Measurements from ENCODE around the gene AFAP1L2. TPM values are rescaled to one million over a fixed set of nuclear protein-coding genes. Genes with fewer than 3 reads are reported as not detected.

AFAP1L2 gene
- total RNA-seq: under 0.01 and 0.20 TPM in 2 replicates

GRCh38 chr10:114404171-114405010 is at the start of gene AFAP1L2:
Gene AFAP1L2 (minus strand): TSS chr10:114404502. CDS start chr10:114404455, 47 bp downstream.

Small RNA genes lying within 50 kb of the gene (small RNA-seq; reads per million reads assigned to genes)
- gene RN7SL384P: not detected

Other genes starting within 250 kb of the AFAP1L2 start
- 9.4 and 10.3 TPM in 2 replicates for gene CCDC186, start 230.3 kb downstream of the AFAP1L2 start, total RNA-seq
- gene TDRD1, start 225.1 kb downstream of the AFAP1L2 start, total RNA-seq: 2.6 and 3.3 TPM in 2 replicates
- gene VWA2, start 165.2 kb downstream of the AFAP1L2 start, total RNA-seq: under 0.01 and 0.20 TPM in 2 replicates